Right cardiac atrium (tissue), 5 donors: ENCODE results near the gene SLIT3. TPM values are rescaled to one million over a fixed set of nuclear protein-coding genes. Genes with fewer than 3 reads are reported as not detected.

Source experiments
- ATAC-seq, 2 donors: fragments of 200-7000 bp; cut with Tn5 transposase; one replicate each; pipeline versions ENCODE4 v1.8.0 to v1.9.1; 2020; ENCODE audit warnings: moderate library complexity in 2 of 2, mild to moderate bottlenecking in 1 of 2
- DNase-seq, 3 donors: peaks; one replicate each; pipeline ENCODE4 v3.0.0-alpha.2; 2020
- H3K27ac ChIP-seq: one replicate; pipeline ENCODE4 v1.5.1; 2013; ENCODE audit warnings: mild to moderate bottlenecking, low read length, control low read depth, moderate library complexity
- H3K27me3 ChIP-seq: one replicate; pipeline ENCODE4 v1.6.1; 2013; ENCODE audit not compliant: control insufficient read depth, insufficient read depth
- H3K4me1 ChIP-seq: one replicate; pipeline ENCODE4 v1.6.1; 2013; ENCODE audit warnings: low read length; ENCODE audit not compliant: control insufficient read depth, insufficient read depth
- H3K4me3 ChIP-seq: one replicate; pipeline ENCODE4 v1.5.1; 2013; ENCODE audit warnings: low read length, control low read depth
- H3K9me3 ChIP-seq: one replicate; pipeline ENCODE4 v1.6.1; 2013; ENCODE audit warnings: low read length; ENCODE audit not compliant: control insufficient read depth
- WGBS: extraction: QIAGEN DNeasy Blood & Tissue Kit; methylation state at CpG from one replicate; pipeline ENCODE4 v1.1.7; 2013; 5-methylcytosine and 5-hydroxymethylcytosine counted together
- intact Hi-C, 4 donors: fragments of 100-400 bp; cut with DNase I; formaldehyde crosslinking; loops; one replicate each; pipeline versions ENCODE4 v1.11.0 to v1.14.0; 2022 to 2023
- polyA plus RNA-seq: library from polyadenylated mRNA; stranded (reverse); fragments of 200-250 nt; gene quantifications from one replicate; pipeline ENCODE4 v1.2.3, GENCODE V29; 2013
- total RNA-seq, 4 donors: library from RNA; stranded (reverse); fragmentation: NEBNext Ultra II Directional; extraction: Animal tissue kit (Norgen Biotek cat#: 25700); gene quantifications; one replicate each; pipeline ENCODE4 v1.2.1, GENCODE V29; 2021
- donor health status: healthy with polysubstance abuse.
- donor health status: DM: no; HTN: yes; CAD: no.
- donor health status: DM: no; HTN: no; CAD: no.
- donor health status: DM: no; HTN: yes; CAD: no; lungs with severe emphysema.
- donor health status: DM: yes; HTN: yes; CAD: no.

Gene SLIT3
- total and polyA plus RNA-seq, 5 donors = 32.9 to 188 (median 109) TPM

GRCh38 chr5:169161022-169161680, 139.8 kb downstream of the SLIT3 start:
- H3K4me1 ChIP-seq = peaks cover 11% of the 10 kb centered on the region
- 21% methylated on average over 13 of the region's 13 CpGs for WGBS
- H3K9me3 ChIP-seq = no peaks in the 10 kb centered on the region
- H3K27me3 ChIP-seq = no peaks in the 10 kb centered on the region
- H3K27ac ChIP-seq = peak overlapping the region; percentile 72
- no peak overlapping the region for H3K4me3 ChIP-seq
- intact Hi-C loops = loop anchor here in 1 of 4 donors (10.0 kb wide), 1 partner anchor 166 kb away; no protein-coding TSS in a partner anchor
- DNase-seq (peak; percentile 64 to 84 (median 72)), ATAC-seq (peak; percentile 80 to 83)

GRCh38 chr5:169160405-169160901, 140.5 kb downstream of the SLIT3 start:
- no peaks in the 10 kb centered on the region for H3K9me3 ChIP-seq
- DNase-seq = peak; percentile 52 to 77 (median 72)
- no peaks in the 10 kb centered on the region for H3K27me3 ChIP-seq
- intact Hi-C loops = loop anchor here in 1 of 4 donors (10.0 kb wide), 1 partner anchor 166 kb away; no protein-coding TSS in a partner anchor
- H3K4me1 ChIP-seq = peaks cover 11% of the 10 kb centered on the region
- WGBS = 42% methylated on average over 6 of the region's 6 CpGs
- H3K4me3 ChIP-seq = no peak overlapping the region
- H3K27ac ChIP-seq = peak overlapping the region; percentile 72
- ATAC-seq = peak; percentile 47 to 62

GRCh38 chr5:169158764-169159163, 142.2 kb downstream of the SLIT3 start:
- H3K9me3 ChIP-seq = no peaks in the 10 kb centered on the region
- H3K4me3 ChIP-seq = no peak overlapping the region
- H3K4me1 ChIP-seq = peaks cover 6% of the 10 kb centered on the region
- H3K27me3 ChIP-seq = no peaks in the 10 kb centered on the region
- intact Hi-C loops = no loop called here
- 97% methylated on average over 4 of the region's 4 CpGs for WGBS
- DNase-seq (no peak), ATAC-seq (no peak)
- H3K27ac ChIP-seq = no peak overlapping the region

- no peak overlapping the region for H3K4me3 ChIP-seq
- H3K9me3 ChIP-seq = no peaks in the 10 kb centered on the region
- no peak for ATAC-seq
- DNase-seq = no peak
- intact Hi-C loops = no loop called here
- 95% methylated on average over 1 of the region's 1 CpG for WGBS
- no peak overlapping the region for H3K27ac ChIP-seq
- H3K27me3 ChIP-seq = no peaks in the 10 kb centered on the region
- peaks cover 12% of the 10 kb centered on the region for H3K4me1 ChIP-seq
Observed at GRCh38 chr5:169157064-169157463, 143.9 kb downstream of the SLIT3 start.

- no peaks in the 10 kb centered on the region for H3K27me3 ChIP-seq
- no peak overlapping the region for H3K4me3 ChIP-seq
- intact Hi-C loops = no loop called here
- no peak overlapping the region for H3K27ac ChIP-seq
- no peaks in the 10 kb centered on the region for H3K9me3 ChIP-seq
- peaks cover 9% of the 10 kb centered on the region for H3K4me1 ChIP-seq
- no peak for DNase-seq
- 63% methylated on average over 2 of the region's 2 CpGs for WGBS
- ATAC-seq = no peak
Observed at GRCh38 chr5:169154679-169155078, 146.3 kb downstream of the SLIT3 start.

GRCh38 chr5:169153405-169153804, 147.5 kb downstream of the SLIT3 start:
- Histone ChIP-seq H3K9me3 (no peaks in the 10 kb centered on the region), H3K27me3 (no peaks in the 10 kb centered on the region), H3K4me1 (peaks cover 9% of the 10 kb centered on the region), H3K27ac (no peak overlapping the region), H3K4me3 (no peak overlapping the region)
- ATAC-seq (peak; percentile 56 to 59), DNase-seq (no peak)
- WGBS = 21% methylated on average over 2 of the region's 2 CpGs
- intact Hi-C loops = no loop called here

GRCh38 chr5:169152946-169153345, 148.0 kb downstream of the SLIT3 start:
- no peak for ATAC-seq
- Histone ChIP-seq H3K27me3 (no peaks in the 10 kb centered on the region), H3K4me1 (peaks cover 9% of the 10 kb centered on the region), H3K4me3 (no peak overlapping the region), H3K27ac (no peak overlapping the region), H3K9me3 (no peaks in the 10 kb centered on the region)
- intact Hi-C loops = no loop called here
- WGBS = 72% methylated on average over 7 of the region's 7 CpGs
- DNase-seq = no peak

- ATAC-seq (no peak), DNase-seq (no peak)
- peaks cover 9% of the 10 kb centered on the region for H3K4me1 ChIP-seq
- no peaks in the 10 kb centered on the region for H3K9me3 ChIP-seq
- H3K4me3 ChIP-seq = no peak overlapping the region
- H3K27ac ChIP-seq = no peak overlapping the region
- no peaks in the 10 kb centered on the region for H3K27me3 ChIP-seq
- 72% methylated on average over 8 of the region's 8 CpGs for WGBS
- intact Hi-C loops = no loop called here
Observed at GRCh38 chr5:169152453-169152852, 148.5 kb downstream of the SLIT3 start.

- no peak for ATAC-seq
- peaks cover 9% of the 10 kb centered on the region for H3K4me1 ChIP-seq
- WGBS = 44% methylated on average over 6 of the region's 6 CpGs
- no peak overlapping the region for H3K4me3 ChIP-seq
- DNase-seq = no peak
- no peaks in the 10 kb centered on the region for H3K9me3 ChIP-seq
- H3K27me3 ChIP-seq = no peaks in the 10 kb centered on the region
- H3K27ac ChIP-seq = no peak overlapping the region
- intact Hi-C loops = no loop called here
Observed at GRCh38 chr5:169151051-169151805, 149.7 kb downstream of the SLIT3 start.

GRCh38 chr5:169150108-169150507, 150.8 kb downstream of the SLIT3 start:
- no peak for ATAC-seq
- intact Hi-C loops = no loop called here
- no peak overlapping the region for H3K27ac ChIP-seq
- no peaks in the 10 kb centered on the region for H3K27me3 ChIP-seq
- peaks cover 9% of the 10 kb centered on the region for H3K4me1 ChIP-seq
- WGBS = 87% methylated on average over 3 of the region's 3 CpGs
- no peak for DNase-seq
- no peaks in the 10 kb centered on the region for H3K9me3 ChIP-seq
- no peak overlapping the region for H3K4me3 ChIP-seq

- H3K4me3 ChIP-seq = no peak overlapping the region
- intact Hi-C loops = no loop called here
- peaks cover 8% of the 10 kb centered on the region for H3K4me1 ChIP-seq
- H3K9me3 ChIP-seq = no peaks in the 10 kb centered on the region
- H3K27ac ChIP-seq = no peak overlapping the region
- WGBS = 56% methylated on average over 4 of the region's 4 CpGs
- DNase-seq (no peak), ATAC-seq (no peak)
- H3K27me3 ChIP-seq = no peaks in the 10 kb centered on the region
Observed at GRCh38 chr5:169149317-169149716, 151.6 kb downstream of the SLIT3 start.
